ENCODE data around the gene SLC27A5.

The SLC27A5 gene

DNA sequence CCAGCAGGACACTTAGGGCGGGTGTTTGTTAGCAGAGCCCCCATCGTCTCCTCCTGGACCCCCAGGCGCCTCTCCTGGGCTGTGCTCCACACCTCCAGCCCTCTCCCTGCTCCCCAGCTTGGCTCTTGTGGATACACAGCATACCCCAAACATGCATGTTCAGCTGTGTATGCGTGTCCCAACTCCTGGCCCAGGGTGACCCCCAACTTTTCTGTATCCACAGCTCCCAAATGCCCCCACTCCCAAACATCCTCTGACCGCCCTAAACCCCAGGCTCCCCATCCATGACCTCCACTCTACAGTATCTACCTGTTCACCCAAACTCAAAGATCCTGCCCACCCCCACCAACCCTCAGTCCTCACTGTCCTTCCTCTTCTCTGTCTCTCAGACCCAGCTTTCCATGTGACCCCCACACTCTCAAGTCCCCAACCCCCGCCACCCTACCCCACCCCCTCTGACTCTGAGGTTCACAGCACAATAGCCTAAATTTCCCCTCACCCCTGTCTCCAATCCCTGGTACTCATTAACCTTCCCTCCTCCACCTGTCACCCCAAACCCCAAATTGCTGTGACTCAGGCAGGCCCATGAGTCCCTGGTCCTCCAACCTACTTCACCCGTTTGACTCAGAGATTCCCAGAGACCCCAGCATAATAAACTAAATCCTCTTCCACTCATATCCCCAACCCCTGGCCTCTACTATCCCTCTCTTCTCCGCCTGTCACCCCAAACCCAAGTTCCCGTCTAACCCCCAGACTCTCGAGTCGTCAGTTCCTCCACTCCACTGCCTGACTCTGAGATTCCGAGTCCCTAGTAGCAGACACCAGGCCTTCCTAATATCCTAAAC, 45.7 kb upstream of the SLC27A5 start:
- DNase-seq (ENCODE audit: insufficient read length, low spot score) (no peak), FAIRE-seq (no peak)
- TF ChIP-seq PAX5 (IDR thresholded peaks at IDR 0.05; ENCODE audit: insufficient read depth, low read length, severe bottlenecking): no peak
- TF ChIP-seq POLR2A (IDR thresholded peaks at IDR 0.05; ENCODE audit: low read depth, low read length): no peak
- TF ChIP-seq TAF1 (IDR thresholded peaks at IDR 0.05; ENCODE audit: low read depth, low read length): no peak
- no peak for TF ChIP-seq POLR2AphosphoS5 (IDR thresholded peaks at IDR 0.05; ENCODE audit: low read depth, low read length)
- TF ChIP-seq POU2F2 (IDR thresholded peaks at IDR 0.05; ENCODE audit: low read depth, low read length): no peak
- no peak for TF ChIP-seq SPI1 (IDR thresholded peaks at IDR 0.05; ENCODE audit: low read depth, low read length)

GRCh38 chr19:58556622-58557220, 44.9 kb upstream of the SLC27A5 start:
- DNase-seq (ENCODE audit: insufficient read length, low spot score) (no peak), FAIRE-seq (no peak)
- TF ChIP-seq POLR2AphosphoS5 (IDR thresholded peaks at IDR 0.05; ENCODE audit: low read depth, low read length) (no peak), TAF1 (IDR thresholded peaks at IDR 0.05; ENCODE audit: low read depth, low read length) (no peak), POU2F2 (IDR thresholded peaks at IDR 0.05; ENCODE audit: low read depth, low read length) (no peak), PAX5 (IDR thresholded peaks at IDR 0.05; ENCODE audit: insufficient read depth, low read length, severe bottlenecking) (no peak), SPI1 (IDR thresholded peaks at IDR 0.05; ENCODE audit: low read depth, low read length) (no peak), POLR2A (IDR thresholded peaks at IDR 0.05; ENCODE audit: low read depth, low read length) (no peak)

DNA sequence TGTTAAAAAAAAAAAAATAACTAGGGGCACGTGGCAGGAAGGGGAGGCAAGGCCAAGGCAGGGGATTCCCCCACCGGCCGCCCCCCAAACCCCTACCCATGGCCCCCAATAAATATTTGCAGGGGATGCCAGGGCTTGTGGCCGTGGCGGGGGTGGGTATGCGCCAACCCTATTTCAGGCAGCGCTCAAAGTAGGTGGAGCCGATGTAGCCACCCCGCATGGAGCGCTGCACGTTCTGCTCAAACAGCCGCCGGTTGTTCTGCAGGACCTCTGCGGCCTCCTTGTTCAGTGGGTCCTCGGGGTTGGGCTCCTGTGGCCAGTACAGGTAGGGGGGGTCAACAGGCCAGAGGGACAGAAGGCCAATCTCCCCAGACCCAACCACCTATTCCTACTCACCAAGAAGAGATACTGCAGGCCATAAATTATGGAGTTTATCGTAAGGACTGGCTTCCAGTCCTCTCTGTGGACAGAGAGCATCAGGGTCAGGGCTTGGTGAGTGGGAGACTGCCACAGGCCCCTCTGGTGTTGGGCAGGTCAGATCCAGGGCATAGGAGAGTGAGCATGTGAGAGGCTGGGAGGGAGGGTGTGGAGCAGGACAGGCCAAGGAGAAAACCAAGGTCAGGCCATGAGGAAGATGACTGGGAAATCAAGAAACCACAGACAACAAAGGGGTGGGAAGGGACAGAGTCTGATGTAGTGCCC, 44.3 kb upstream of the SLC27A5 start:
- TF ChIP-seq POU2F2 (IDR thresholded peaks at IDR 0.05; ENCODE audit: low read depth, low read length): no peak
- no peak for DNase-seq (ENCODE audit: insufficient read length, low spot score)
- FAIRE-seq: no peak

DNA sequence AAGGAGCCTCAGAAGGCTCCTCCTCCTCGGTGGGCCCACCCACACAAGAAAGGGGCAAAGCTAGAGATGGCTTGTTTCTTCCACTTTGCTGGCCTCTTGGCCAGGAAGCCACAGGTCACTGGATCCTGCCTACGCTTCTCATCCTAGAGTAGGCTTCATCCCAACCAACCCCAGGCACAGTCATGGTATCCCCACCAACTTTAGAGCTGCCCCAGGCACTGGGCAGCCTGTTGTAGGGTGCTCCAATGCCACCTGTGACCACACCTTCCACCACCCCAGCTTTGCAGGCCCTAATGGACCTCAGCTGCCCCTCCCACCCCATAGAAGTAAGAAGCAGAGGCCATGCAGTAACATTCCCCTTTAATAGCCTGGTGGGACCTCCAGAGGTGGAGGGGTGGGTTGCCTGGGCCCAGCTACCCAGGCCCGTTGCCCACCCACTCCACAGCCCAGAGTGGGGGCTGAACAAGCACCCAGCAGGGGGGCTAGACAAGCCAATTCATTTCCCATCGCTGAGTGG, 43.6 kb upstream of the SLC27A5 start:
- no peak for DNase-seq (ENCODE audit: insufficient read length, low spot score)
- no peak for FAIRE-seq
- TF ChIP-seq SPI1 (IDR thresholded peaks at IDR 0.05; ENCODE audit: low read depth, low read length): no peak
- no peak for TF ChIP-seq POLR2A (IDR thresholded peaks at IDR 0.05; ENCODE audit: low read depth, low read length)
- TF ChIP-seq PAX5 (IDR thresholded peaks at IDR 0.05; ENCODE audit: insufficient read depth, low read length, severe bottlenecking): no peak
- no peak for TF ChIP-seq TAF1 (IDR thresholded peaks at IDR 0.05; ENCODE audit: low read depth, low read length)
- TF ChIP-seq POLR2AphosphoS5 (IDR thresholded peaks at IDR 0.05; ENCODE audit: low read depth, low read length): no peak
- TF ChIP-seq POU2F2 (IDR thresholded peaks at IDR 0.05; ENCODE audit: low read depth, low read length): no peak

DNA sequence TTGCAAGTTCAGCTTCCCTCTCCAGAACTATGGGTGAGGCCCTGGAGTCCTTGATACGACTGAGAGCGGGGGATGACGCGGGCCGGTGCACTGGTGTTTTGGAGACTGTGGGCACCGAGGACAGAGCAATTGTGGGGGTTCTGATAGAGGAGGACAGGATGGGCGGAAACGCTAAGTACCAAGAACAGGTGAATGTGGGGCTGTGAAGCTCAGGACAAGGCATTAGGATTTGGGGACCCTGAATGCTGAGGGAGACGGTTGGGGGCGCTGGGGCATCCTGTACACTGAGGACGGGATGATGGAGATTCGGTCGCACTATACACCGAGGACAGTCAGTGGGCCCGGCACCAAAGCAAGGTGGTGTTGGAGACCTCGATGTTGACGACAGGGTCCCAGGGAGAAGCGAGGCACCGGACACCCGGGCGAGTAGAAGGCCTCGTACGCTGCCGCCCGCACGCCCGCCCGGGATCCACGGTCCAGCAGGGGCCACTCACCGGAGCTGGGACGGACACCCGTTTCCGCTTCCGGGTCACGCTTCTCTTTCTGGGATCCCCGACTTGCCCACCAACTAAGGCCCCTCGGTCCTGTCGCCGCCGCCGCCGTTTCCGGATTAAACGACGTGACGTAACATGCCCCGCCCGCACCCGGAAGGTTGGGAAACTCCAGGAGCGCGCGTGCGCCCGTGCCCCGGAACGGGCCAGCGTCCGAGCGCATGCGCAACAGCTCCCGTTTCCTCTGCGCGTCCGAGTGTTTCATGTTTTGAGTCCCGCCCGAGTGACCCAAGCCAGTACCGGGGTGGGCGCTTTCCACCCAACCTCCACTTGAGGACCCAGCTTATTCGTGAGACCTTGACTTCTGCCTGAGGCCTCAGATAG, 42.9 kb upstream of the SLC27A5 start, which contains the start of gene CHMP2A:
CHMP2A (minus strand) TSS at position 612 of the 875 bp plus-strand sequence. CDS start 893 bp downstream, outside the sequence.
- FAIRE-seq (peak; percentile 95), DNase-seq (ENCODE audit: insufficient read length, low spot score) (peak; percentile 95)
- TF ChIP-seq POLR2AphosphoS5 (IDR thresholded peaks at IDR 0.05; ENCODE audit: low read depth, low read length) (peak; percentile 92), TAF1 (IDR thresholded peaks at IDR 0.05; ENCODE audit: low read depth, low read length) (no peak; the same call in 1 of the 2 replicates), POU2F2 (IDR thresholded peaks at IDR 0.05; ENCODE audit: low read depth, low read length) (peak; percentile 82), SPI1 (IDR thresholded peaks at IDR 0.05; ENCODE audit: low read depth, low read length) (no peak), PAX5 (IDR thresholded peaks at IDR 0.05; ENCODE audit: insufficient read depth, low read length, severe bottlenecking) (peak; percentile 59), POLR2A (IDR thresholded peaks at IDR 0.05; ENCODE audit: low read depth, low read length) (peak; percentile 77; the same call in 1 of the 2 replicates)

- DNase-seq (ENCODE audit: insufficient read length, low spot score) (no peak), FAIRE-seq (no peak)
These were observed 42.2 kb upstream of the SLC27A5 start for GRCh38 chr19:58553799-58554493.

DNA sequence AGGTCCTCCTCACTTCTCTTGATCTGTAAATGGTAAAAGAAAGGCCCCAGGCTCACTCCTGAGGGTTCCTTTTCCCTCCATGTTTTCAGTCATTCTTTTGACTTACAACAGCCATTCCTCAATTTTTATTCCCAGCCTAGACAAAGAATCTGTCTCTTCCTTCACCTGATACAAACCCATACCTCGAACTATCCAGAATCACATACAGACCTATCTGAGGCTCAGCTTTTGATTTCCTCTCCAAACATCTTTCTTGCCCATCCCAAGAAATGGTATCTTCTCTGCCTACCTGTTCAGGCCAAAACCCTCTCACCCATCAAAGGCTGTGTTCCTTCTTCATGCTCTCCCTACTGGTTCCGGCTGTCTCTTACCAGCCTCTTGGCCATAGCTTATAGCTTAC, 40.9 kb upstream of the SLC27A5 start:
- no peak; the same call in 1 of the 2 replicates for TF ChIP-seq POLR2AphosphoS5 (IDR thresholded peaks at IDR 0.05; ENCODE audit: low read depth, low read length)
- TF ChIP-seq SPI1 (IDR thresholded peaks at IDR 0.05; ENCODE audit: low read depth, low read length): no peak
- TF ChIP-seq TAF1 (IDR thresholded peaks at IDR 0.05; ENCODE audit: low read depth, low read length): no peak
- no peak for TF ChIP-seq POU2F2 (IDR thresholded peaks at IDR 0.05; ENCODE audit: low read depth, low read length)
- no peak for TF ChIP-seq POLR2A (IDR thresholded peaks at IDR 0.05; ENCODE audit: low read depth, low read length)
- TF ChIP-seq PAX5 (IDR thresholded peaks at IDR 0.05; ENCODE audit: insufficient read depth, low read length, severe bottlenecking): no peak
- DNase-seq (ENCODE audit: insufficient read length, low spot score): no peak
- FAIRE-seq: peak; percentile 16

More at GRCh38 chr19:58553799-58554493, 42.2 kb upstream of the SLC27A5 start:
- no peak for TF ChIP-seq POLR2A (IDR thresholded peaks at IDR 0.05; ENCODE audit: low read depth, low read length)
- TF ChIP-seq POLR2AphosphoS5 (IDR thresholded peaks at IDR 0.05; ENCODE audit: low read depth, low read length): peak; percentile 21; the same call in 1 of the 2 replicates

All from GM12891 (cell line).